ENCODE data around the gene DNAJB2.
A peak's percentile ranks its signal among the peaks of the same experiment; 100 is the strongest.

Gene DNAJB2

DNA sequence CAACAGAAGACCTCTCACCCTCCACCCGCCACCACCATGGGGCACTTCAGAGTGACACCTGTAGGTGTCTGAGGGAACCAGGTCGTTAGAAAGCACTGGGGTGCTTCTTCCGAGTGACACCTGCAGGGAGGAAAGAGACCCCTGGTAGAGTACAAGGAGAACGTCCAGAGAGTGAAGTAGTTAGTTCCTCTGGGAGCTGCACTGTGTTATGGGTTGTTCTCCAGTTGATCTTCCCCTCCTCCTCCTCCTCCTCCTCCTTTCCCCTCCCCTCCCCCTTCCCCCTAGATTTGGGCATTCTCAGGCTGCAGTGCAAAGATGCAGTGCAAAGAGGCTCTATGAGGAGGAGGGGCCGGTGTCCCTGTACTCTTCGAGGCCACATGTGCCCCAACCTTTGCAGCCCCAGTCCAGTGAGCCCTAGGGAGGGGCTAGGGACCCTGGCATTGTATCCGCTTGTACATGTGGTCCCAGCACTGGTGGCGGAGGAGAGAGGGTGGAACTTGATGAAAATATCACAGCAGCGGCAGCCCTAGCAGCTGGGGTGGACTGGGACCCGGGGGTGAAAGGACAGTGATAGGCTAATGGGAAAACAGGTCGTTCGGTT, 850 bp downstream of the DNAJB2 start:
- no peak for DNase-seq (ENCODE audit: low read depth)
- peak overlapping the region; percentile 55 for H3K4me3 ChIP-seq (ENCODE audit: low read length)
- TF ChIP-seq, protein P1, sequence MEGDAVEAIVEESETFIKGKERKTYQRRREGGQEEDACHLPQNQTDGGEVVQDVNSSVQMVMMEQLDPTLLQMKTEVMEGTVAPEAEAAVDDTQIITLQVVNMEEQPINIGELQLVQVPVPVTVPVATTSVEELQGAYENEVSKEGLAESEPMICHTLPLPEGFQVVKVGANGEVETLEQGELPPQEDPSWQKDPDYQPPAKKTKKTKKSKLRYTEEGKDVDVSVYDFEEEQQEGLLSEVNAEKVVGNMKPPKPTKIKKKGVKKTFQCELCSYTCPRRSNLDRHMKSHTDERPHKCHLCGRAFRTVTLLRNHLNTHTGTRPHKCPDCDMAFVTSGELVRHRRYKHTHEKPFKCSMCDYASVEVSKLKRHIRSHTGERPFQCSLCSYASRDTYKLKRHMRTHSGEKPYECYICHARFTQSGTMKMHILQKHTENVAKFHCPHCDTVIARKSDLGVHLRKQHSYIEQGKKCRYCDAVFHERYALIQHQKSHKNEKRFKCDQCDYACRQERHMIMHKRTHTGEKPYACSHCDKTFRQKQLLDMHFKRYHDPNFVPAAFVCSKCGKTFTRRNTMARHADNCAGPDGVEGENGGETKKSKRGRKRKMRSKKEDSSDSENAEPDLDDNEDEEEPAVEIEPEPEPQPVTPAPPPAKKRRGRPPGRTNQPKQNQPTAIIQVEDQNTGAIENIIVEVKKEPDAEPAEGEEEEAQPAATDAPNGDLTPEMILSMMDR (conservative IDR thresholded peaks at IDR 0.05; ENCODE audit: low read depth, low read length) = no peak

DNA sequence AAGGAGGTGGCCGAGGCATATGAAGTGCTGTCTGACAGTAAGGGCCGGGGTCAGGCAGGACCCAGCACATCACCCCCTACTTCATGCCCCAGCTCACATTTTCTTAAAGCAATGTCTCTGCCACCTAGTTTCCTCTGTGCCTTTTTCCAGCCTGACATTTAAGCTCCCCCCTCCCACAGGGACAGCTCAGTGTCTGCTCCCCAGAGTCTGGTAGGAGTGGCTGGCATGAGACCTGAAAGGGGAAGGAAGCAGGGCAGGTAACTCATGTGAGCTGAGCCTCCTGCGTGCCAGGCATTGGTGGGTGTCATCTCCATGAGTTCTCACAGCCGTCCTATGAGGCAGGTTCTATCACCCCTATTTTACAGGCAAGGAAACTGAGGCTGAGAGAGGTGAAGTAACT, 1.5 kb downstream of the DNAJB2 start:
- TF ChIP-seq, protein P1 (conservative IDR thresholded peaks at IDR 0.05; ENCODE audit: low read depth, low read length) = no peak
- no peak overlapping the region for H3K4me3 ChIP-seq (ENCODE audit: low read length)

DNA sequence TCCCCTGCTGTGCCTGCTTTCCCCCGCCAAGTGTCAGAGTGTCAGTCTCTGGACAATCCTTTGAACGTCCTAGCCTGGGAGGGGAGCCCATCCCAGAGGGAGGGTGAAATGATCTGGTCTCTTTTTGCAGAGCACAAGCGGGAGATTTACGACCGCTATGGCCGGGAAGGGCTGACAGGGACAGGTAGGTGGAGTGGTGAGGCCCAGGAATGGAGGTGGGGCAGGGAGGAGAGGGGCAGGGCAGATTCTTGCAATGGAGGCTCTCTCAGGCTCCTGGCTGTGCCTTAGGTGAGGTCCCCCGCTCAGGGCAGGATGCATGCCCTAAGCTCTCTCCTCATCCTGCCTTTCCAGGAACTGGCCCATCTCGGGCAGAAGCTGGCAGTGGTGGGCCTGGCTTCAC, 2.4 kb downstream of the DNAJB2 start:
- no peak overlapping the region for H3K4me3 ChIP-seq (ENCODE audit: low read length)
- TF ChIP-seq, protein P1 (conservative IDR thresholded peaks at IDR 0.05; ENCODE audit: low read depth, low read length) = no peak
- DNase-seq (ENCODE audit: low read depth) = no peak

More for the DNA sequence above, 1.5 kb downstream of the DNAJB2 start:
- DNase-seq (ENCODE audit: low read depth) = no peak

DNA sequence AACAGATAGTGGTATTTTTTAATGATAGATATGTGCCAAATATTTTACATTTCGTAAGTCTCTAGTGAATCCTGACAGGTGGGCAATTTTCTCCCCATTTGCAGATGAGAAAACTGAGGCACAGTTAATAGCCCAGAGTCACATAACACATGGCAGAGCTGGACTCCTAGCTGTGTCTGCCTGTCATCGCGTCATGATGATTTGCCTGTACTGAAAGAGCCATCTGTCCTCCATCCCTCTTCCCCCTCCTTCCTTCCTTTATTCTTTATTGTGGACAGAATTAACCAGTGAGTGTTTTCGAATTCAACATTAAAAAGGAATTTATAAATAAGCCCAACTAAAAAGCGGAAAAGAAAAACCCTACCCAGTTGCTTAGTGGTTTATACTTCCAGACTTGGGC, 3.2 kb downstream of the DNAJB2 start:
- TF ChIP-seq, protein P1 (conservative IDR thresholded peaks at IDR 0.05; ENCODE audit: low read depth, low read length) = no peak
- DNase-seq (ENCODE audit: low read depth) = no peak
- no peak overlapping the region for H3K4me3 ChIP-seq (ENCODE audit: low read length)

DNA sequence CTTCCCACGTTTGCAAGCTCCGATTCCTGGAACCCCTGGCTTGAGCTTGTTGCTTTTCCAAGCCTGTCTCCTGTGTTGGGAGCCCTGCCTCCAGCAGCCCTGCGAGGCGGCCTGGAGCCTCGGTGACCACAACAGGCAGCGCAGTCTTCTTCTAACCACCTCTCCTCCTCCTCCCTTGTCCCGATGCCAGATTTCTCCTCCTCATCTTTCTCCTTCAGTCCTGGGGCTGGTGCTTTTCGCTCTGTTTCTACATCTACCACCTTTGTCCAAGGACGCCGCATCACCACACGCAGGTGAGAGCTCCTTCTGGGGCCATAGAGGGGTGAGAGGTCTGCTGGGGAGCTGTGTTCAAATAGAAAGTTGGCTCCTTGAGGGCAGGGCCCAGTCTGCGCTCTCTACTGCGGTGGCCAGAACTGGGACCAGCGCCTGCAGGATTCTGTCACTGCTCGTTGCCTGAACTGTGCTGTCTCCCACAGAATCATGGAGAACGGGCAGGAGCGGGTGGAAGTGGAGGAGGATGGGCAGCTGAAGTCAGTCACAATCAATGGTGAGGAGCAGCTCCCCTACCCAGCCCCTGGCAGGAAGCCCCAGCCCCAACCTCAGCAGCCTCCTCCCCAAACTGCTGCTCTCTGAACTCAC, 3.9 kb downstream of the DNAJB2 start:
- H3K4me3 ChIP-seq (ENCODE audit: low read length) = no peak overlapping the region
- TF ChIP-seq, protein P1 (conservative IDR thresholded peaks at IDR 0.05; ENCODE audit: low read depth, low read length) = no peak
- DNase-seq (ENCODE audit: low read depth) = no peak

DNA sequence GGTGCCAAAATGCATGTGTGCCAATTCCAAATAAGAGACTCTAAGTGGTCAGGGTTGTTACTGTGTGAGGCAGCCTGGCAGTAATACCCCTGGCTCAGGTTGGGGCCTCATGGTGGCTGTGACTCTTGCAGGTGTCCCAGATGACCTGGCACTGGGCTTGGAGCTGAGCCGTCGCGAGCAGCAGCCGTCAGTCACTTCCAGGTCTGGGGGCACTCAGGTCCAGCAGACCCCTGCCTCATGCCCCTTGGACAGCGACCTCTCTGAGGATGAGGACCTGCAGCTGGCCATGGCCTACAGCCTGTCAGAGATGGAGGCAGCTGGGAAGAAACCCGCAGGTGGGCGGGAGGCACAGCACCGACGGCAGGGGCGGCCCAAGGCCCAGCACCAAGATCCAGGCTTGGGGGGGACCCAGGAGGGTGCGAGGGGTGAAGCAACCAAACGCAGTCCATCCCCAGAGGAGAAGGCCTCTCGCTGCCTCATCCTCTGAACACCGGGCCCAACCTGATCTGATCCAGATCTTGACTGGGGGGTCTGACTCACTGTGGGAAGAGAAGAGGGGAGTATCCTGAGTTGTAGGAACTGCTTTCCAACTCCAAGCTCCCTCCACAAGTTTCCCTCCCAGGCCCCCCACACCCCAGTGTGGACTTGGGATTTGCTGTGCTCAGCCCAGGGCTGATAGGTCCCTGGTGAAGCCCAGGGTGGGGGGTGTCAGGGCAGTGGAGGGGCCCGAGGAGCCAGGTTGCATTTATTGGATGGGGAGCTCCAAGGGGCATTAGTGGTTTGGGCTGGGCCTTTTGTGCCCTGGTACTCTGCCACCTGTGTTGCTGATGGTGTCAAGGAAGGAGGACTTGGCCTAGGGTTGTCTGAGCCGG, 5.6 kb downstream of the DNAJB2 start:
- TF ChIP-seq, protein P1 (conservative IDR thresholded peaks at IDR 0.05; ENCODE audit: low read depth, low read length) = no peak
- no peak overlapping the region for H3K4me3 ChIP-seq (ENCODE audit: low read length)
- no peak for DNase-seq (ENCODE audit: low read depth)
